H4 (cell line): ENCODE results near the gene AKAP6. TPM values are rescaled to one million over a fixed set of nuclear protein-coding genes. Genes with fewer than 3 reads are reported as not detected.

Experiments used
- DNase-seq: peaks from one replicate; pipeline ENCODE4 v3.0.0-alpha.2; 2015; ENCODE audit warnings: low spot score
- total RNA-seq: library from RNA; depleted of rRNA; stranded (reverse); fragments of >200 nt; shearing (Covaris generic); gene quantifications from 2 replicates; pipeline ENCODE4 v1.2.3, GENCODE V29; 2014

AKAP6 gene
- total RNA-seq, 1 experiment from 2014 or later: 38.6 TPM

DNA sequence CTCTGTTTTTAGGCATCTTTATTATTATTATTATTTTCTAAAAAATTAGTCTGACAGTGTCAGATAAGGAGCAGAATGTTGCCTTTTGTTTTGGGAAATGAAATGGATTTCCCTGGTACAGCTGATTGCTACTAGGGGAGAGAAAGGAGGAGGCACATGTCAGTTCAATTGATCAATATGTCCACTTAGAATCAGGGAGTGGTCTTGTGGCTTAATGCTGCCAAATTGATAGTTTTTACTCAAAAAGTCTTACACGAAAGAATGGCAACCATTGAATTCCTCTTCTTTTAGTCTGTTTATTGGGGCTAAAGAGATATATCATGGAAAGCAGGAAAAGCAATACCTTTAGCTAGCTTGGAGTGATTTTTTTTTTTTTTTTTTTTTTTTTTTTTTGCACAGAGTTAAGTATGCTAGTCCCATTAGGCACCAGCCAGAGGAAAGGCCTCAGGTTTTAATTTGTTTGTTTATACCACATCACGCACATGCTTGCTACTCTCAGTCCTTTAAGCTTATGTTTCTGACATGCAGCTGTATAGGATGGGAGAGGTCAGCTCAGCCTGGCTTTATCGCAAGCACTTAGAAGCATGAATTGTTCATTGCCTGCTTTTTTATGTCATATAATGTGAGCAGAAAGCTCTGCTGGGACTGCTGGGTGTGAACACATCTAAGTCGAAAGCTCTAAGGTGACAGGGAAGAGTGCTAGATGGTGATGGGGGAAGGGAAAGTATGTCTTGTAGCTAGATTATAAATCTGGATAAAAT, 1.4 kb downstream of the AKAP6 start:
- DNase-seq: no peak

- DNase-seq: no peak
These were observed 2.1 kb downstream of the AKAP6 start for GRCh38 chr14:32331206-32331605.

DNA sequence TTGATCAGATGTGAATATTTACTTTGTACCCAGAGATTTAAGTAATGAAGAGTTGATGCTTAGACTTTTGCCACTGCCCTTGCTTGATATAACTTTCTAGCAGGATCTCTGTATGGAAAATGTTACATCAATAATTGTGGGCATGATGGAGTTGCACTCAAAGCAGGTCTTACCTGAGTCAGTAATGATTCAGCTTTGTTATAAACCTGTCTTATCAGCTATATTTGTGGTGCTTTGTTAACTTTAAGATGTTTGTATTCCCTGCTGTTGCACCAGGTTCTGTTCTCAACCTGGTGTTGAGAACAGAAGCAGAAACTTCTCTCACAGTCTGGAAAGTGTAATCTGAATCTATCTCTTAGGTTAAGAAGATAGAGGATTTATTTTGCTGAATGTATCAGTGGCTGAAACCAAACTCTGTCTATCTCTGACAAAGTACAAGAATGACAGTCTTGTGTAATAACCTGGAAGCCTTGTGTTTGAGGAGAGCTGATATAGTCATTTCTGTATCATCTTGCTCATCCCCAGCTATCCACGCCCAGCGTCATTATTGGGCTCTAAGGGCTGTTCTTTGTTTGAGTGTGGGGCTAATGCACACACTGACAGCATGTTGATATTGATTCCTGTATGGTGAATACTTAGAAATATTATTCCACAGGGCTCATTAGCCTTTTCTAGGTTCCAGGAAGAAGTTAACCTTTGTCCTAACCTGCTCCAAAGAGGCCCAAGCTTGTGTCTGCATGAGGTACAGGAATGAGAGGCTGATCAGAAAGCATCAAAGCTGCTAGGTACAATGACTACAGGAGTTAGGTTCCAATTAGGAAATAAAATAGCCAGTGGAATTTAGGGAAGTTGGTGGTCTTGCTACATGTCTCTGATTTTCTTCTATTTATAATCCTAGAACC, 3.6 kb downstream of the AKAP6 start:
- DNase-seq: no peak

- DNase-seq: no peak
These were observed 7.6 kb downstream of the AKAP6 start for GRCh38 chr14:32336702-32337101.

GRCh38 chr14:32337759-32338158, 8.7 kb downstream of the AKAP6 start:
- DNase-seq: no peak

DNA sequence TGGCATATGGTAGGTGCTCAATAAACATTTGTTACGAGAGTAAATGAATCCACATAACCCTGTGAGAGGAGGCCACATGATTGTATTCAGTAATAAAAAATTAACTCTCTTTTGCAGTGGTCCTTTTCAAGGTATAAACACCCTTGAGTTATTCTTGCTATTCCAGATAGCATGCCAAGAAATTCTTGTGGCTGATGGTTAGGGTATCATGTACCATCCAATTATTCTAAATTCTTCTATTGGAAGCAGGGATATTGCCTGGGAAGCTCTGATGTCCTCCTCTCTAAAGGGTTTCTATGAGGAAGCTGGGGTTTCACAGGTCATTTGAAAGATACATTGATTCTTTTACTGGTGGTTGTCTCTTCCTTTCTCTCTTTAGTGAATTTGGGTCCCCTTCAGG, 10.1 kb downstream of the AKAP6 start:
- no peak for DNase-seq

- no peak for DNase-seq
These were observed 13.1 kb downstream of the AKAP6 start for GRCh38 chr14:32341947-32342846.

- DNase-seq: no peak
These were observed 13.7 kb downstream of the AKAP6 start for GRCh38 chr14:32342847-32343194.

GRCh38 chr14:32343926-32344430, 14.9 kb downstream of the AKAP6 start:
- DNase-seq: no peak

DNA sequence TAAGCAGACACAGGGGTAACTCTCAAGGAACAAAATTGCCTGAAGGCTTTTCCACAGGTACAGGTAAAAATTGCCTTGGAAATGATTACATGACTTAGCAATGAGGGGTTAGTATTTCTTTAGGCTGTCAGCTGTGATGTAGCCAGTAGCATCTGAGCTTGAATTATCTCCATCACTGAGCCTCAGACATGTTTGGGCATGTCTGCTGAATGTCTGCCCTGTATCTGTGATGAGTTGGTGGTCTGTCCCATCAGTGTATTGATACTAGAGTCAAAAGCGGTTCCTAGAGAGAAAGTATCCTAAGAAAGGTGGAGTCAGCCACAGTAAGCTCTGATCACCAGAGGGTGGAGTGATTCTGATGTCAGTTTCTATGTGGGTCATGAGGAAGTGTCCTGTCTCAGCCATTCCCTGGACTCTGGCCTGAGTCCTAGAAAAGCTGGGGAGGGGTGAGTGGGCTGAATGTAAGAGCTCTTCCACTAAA, 16.3 kb downstream of the AKAP6 start:
- no peak for DNase-seq

DNA sequence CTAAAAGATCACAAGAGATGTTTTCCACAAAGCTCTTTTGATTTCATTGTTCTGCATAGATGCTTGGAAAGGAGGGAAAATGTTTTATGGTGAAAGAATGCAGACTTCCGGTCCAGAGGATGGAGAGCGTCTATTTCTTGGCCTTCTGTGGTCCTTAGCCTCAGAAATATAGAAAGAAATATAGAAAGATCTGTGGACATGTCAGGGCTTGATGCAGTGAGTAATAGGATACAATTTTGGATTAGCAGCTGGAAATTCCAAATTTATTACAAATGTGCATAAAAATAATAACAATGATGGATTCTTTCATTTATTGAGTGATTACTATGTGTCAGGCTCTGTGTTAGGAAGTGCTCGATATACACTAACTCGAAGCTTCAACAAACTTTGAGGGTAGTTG, 20.2 kb downstream of the AKAP6 start:
- DNase-seq: no peak

DNA sequence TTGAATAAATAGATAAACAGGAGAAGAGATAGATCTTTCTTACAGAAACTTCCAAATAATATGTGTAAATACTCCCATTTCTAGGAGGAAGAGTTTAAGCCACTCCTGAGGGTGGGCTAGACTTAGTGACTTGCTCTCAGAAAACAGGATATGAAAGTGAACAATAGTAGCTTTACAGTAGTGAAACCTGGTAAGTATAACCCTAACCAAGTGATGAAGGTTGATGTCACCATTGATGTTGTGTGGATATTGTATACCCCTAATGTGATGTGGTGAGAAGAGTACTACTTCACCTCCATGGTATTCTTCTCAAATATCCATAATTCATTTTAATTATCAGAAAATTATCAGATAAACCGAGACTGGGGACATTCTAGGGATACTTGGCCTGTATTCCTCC, 20.9 kb downstream of the AKAP6 start:
- no peak for DNase-seq

- no peak for DNase-seq
These were observed 23.5 kb downstream of the AKAP6 start for GRCh38 chr14:32352631-32353030.

DNA sequence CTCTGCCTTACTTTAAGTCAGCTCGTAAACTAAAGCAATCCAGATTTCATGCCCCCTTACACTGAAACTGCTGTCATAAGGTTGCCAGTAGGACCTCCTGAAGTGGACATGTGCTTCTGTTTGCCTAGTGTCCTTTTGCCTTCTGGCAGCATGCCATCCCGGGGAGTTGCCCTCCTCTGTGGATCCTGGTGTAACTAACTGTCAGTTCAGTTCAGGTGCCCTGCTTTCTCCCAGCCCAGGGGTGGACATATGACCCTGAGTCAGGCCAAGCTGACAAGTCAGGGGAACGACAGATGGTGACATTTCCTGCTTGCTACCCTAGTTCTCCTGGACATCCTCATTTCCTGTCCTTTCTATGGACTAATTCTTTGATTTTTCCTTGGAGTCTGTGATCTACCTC, 25.6 kb downstream of the AKAP6 start:
- no peak for DNase-seq

DNA sequence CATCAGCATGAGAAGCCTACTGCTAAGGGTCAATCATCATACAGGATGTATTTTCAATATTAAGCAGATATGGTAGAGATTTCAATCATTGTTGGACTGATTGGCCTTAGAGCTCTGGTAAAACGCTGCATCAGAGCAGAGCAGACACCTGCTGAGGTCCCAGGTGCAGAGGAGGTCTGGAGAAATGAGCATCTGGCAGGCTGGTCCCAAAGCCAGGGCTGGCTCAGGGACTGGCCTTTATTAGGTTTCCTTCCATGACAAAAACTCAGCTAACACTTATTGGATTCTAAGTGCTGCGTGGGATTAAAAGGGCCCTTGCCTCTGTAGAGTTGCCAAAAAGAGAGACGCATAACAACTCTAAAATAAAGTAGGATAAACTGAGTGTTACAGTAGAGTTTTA, 29.7 kb downstream of the AKAP6 start:
- DNase-seq: no peak

- DNase-seq: no peak
These were observed 32.6 kb downstream of the AKAP6 start for GRCh38 chr14:32361674-32362073.

- no peak for DNase-seq
These were observed 34.7 kb downstream of the AKAP6 start for GRCh38 chr14:32363761-32364160.

DNA sequence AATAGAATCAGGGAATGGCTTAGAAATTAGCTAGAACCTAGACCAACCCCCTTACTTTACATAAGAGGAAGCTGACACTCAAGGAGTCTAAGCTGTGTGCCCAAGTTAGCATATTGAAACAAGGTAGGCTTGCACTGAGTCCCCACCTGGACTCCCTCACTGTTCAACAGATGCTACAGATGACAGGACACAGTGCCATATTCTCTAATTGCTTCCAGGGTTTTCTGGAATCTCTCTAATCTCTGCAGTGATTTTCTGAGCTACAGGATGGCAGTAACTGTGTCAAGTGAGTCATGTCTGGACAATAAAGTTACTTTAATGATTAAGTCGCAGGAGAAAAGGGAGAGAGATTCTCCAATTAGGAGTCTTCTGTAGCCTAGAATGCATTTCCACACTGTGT, 35.8 kb downstream of the AKAP6 start:
- no peak for DNase-seq

DNA sequence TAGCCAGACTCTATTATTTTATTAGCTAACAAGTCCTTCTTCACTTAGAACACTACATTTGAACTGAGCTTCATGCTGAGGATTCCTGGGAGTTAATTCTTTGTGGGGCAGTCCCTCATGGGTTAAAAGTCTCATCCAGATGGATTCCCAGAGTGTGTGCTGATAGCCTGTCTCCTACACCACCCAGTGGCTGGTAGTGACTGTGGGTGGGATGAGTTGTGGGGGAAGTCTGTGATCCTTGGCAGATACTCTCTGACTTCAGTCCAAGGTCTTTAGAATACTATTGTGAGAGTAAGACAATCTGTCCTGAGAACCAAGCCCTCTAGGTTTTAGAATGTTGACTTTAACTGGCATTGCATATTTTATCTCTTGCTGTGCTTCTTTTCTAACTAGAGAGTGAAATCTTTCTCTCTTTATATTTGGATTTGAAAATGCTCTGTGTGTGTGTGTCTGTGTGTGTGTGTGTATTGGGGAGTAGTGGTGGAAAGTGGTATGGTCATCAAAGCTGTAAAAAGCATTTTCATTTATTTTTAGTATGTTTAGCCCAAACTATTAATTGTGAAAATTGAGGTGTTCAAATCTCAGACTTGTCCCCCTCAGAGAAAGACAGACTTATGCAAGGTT, 37.3 kb downstream of the AKAP6 start:
- DNase-seq: no peak

DNA sequence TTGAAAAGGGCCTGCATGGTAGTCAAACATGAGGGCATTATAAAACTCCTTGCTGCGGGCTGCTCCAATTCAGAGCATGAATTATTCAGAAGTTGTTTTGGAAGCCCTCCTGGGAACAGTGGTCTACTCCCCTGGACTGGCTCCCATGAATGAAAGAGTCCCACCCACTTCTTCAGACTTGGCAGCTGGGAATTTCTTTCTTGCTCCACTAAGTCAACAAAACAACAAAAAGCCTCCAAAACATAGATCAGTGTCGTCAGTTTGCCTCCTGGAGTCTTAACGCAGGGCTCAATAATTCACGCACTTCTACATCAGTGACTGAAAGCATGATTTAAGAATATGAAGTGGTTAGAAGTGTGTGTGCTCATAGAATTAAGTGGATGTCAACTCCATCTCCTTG, 37.9 kb downstream of the AKAP6 start:
- no peak for DNase-seq

- DNase-seq: no peak
These were observed 38.4 kb downstream of the AKAP6 start for GRCh38 chr14:32367516-32367915.
